ENCODE measurements around the gene EEFSEC.

Gene EEFSEC

GRCh38 chr3:128427872-128428822 lies 274.9 kb downstream of the EEFSEC start:
- no peak for DNase-seq (ENCODE audit: low spot score)

GRCh38 chr3:128429275-128429674 lies 276.0 kb downstream of the EEFSEC start:
- DNase-seq (ENCODE audit: low spot score), result no peak

- DNase-seq (ENCODE audit: low spot score), result no peak
These were observed 276.5 kb downstream of the EEFSEC start for GRCh38 chr3:128429751-128430150.

GRCh38 chr3:128430301-128430700 lies 277.0 kb downstream of the EEFSEC start:
- DNase-seq (ENCODE audit: low spot score), result no peak

GRCh38 chr3:128430731-128431130 lies 277.4 kb downstream of the EEFSEC start:
- no peak for DNase-seq (ENCODE audit: low spot score)

- DNase-seq (ENCODE audit: low spot score), result no peak
These were observed 278.6 kb downstream of the EEFSEC start for GRCh38 chr3:128431803-128432300.

- DNase-seq (ENCODE audit: low spot score), result no peak
These were observed 279.2 kb downstream of the EEFSEC start for GRCh38 chr3:128432301-128432970.

- peak; percentile 71 for DNase-seq (ENCODE audit: low spot score)
These were observed 279.9 kb downstream of the EEFSEC start for GRCh38 chr3:128432971-128433836.

- DNase-seq (ENCODE audit: low spot score), result no peak
These were observed 280.5 kb downstream of the EEFSEC start for GRCh38 chr3:128433837-128434165.

- no peak for DNase-seq (ENCODE audit: low spot score)
These were observed 281.2 kb downstream of the EEFSEC start for GRCh38 chr3:128434524-128434923.

GRCh38 chr3:128435058-128435457 lies 281.8 kb downstream of the EEFSEC start:
- DNase-seq (ENCODE audit: low spot score), result no peak

GRCh38 chr3:128435561-128435960 lies 282.3 kb downstream of the EEFSEC start:
- DNase-seq (ENCODE audit: low spot score), result no peak

GRCh38 chr3:128436214-128436613 lies 282.9 kb downstream of the EEFSEC start:
- no peak for DNase-seq (ENCODE audit: low spot score)

GRCh38 chr3:128438488-128439072 lies 285.3 kb downstream of the EEFSEC start:
- no peak for DNase-seq (ENCODE audit: low spot score)

GRCh38 chr3:128439226-128439625 lies 285.9 kb downstream of the EEFSEC start:
- no peak for DNase-seq (ENCODE audit: low spot score)

- no peak for DNase-seq (ENCODE audit: low spot score)
These were observed 288.8 kb downstream of the EEFSEC start for GRCh38 chr3:128442070-128442469.

- DNase-seq (ENCODE audit: low spot score), result no peak
These were observed 289.7 kb downstream of the EEFSEC start for GRCh38 chr3:128442949-128443348.

- DNase-seq (ENCODE audit: low spot score), result no peak
These were observed 290.5 kb downstream of the EEFSEC start for GRCh38 chr3:128443771-128444170.

GRCh38 chr3:128445357-128445756 lies 292.1 kb downstream of the EEFSEC start:
- no peak for DNase-seq (ENCODE audit: low spot score)

- no peak for DNase-seq (ENCODE audit: low spot score)
These were observed 293.5 kb downstream of the EEFSEC start for GRCh38 chr3:128446821-128447220.

- no peak for DNase-seq (ENCODE audit: low spot score)
These were observed 294.3 kb downstream of the EEFSEC start for GRCh38 chr3:128447561-128448013.

- no peak for DNase-seq (ENCODE audit: low spot score)
These were observed 295.2 kb downstream of the EEFSEC start for GRCh38 chr3:128448491-128448890.

Measured in GM03348 (cell line).